Astrocyte (in vitro differentiated cells and primary cell): Measurements from ENCODE around the gene SRSF3. TPM values are rescaled to one million over a fixed set of nuclear protein-coding genes. Genes with fewer than 3 reads are reported as not detected.

Experiments
- DNase-seq: peaks from one replicate; pipeline ENCODE4 v3.0.0-alpha.2; 2010; ENCODE audit warnings: low read depth
- FAIRE-seq: peaks from 2 replicates; lab custom pipeline; 2011; peaks lifted over from hg19 to GRCh38; lab: Jason Lieb, UNC
- H2AFZ ChIP-seq: 2 replicates; pipeline ENCODE4 v1.6.0; 2012; ENCODE audit warnings: low read depth, low read length, inconsistent platforms
- H3K27ac ChIP-seq: 2 replicates; pipeline ENCODE4 v1.5.1; 2011; ENCODE audit warnings: low read depth, low read length, inconsistent platforms
- H3K27me3 ChIP-seq: 2 replicates; pipeline ENCODE4 v1.6.0; 2011; ENCODE audit warnings: low read length, inconsistent platforms; ENCODE audit not compliant: insufficient read depth
- H3K36me3 ChIP-seq: 2 replicates; pipeline ENCODE4 v1.5.1; 2011; ENCODE audit warnings: low read length, inconsistent platforms; ENCODE audit not compliant: insufficient read depth
- H3K4me1 ChIP-seq: 2 replicates; pipeline ENCODE4 v1.5.1; 2011; ENCODE audit warnings: low read length, inconsistent platforms; ENCODE audit not compliant: insufficient read depth
- H3K4me2 ChIP-seq: 2 replicates; pipeline ENCODE4 v1.6.0; 2012; ENCODE audit warnings: low read length, inconsistent platforms
- H3K4me3 ChIP-seq: 2 replicates; pipeline ENCODE4 v1.5.1; 2011; ENCODE audit warnings: low read depth, mild to moderate bottlenecking, low read length, inconsistent platforms; ENCODE audit not compliant: insufficient read depth
- H3K79me2 ChIP-seq: 2 replicates; pipeline ENCODE4 v1.6.0; 2012; ENCODE audit warnings: mild to moderate bottlenecking, low read length, inconsistent platforms; ENCODE audit not compliant: insufficient read depth
- H3K9ac ChIP-seq: 2 replicates; pipeline ENCODE4 v1.6.0; 2012; ENCODE audit warnings: mild to moderate bottlenecking, low read length, inconsistent platforms
- H3K9me3 ChIP-seq: 2 replicates; pipeline ENCODE4 v1.5.1; 2012; ENCODE audit warnings: low read depth, mild to moderate bottlenecking, low read length, inconsistent platforms; ENCODE audit not compliant: insufficient read depth
- H4K20me1 ChIP-seq: 2 replicates; pipeline ENCODE4 v1.6.0; 2012; ENCODE audit warnings: low read length, inconsistent platforms; ENCODE audit not compliant: insufficient read depth
- H3K27ac Mint-ChIP-seq: one replicate; pipeline ENCODE4 v1.8.0; 2021; ENCODE audit warnings: mild to moderate bottlenecking, mixed read lengths; ENCODE audit not compliant: unreplicated experiment
- H3K27me3 Mint-ChIP-seq: one replicate; pipeline ENCODE4 v1.8.0; 2021; ENCODE audit warnings: low read depth, mixed read lengths; ENCODE audit not compliant: unreplicated experiment
- H3K36me3 Mint-ChIP-seq: one replicate; pipeline ENCODE4 v1.8.0; 2021; ENCODE audit warnings: low read depth, mixed read lengths; ENCODE audit not compliant: unreplicated experiment
- H3K4me1 Mint-ChIP-seq: one replicate; pipeline ENCODE4 v1.8.0; 2021; ENCODE audit warnings: low read depth, mixed read lengths; ENCODE audit not compliant: unreplicated experiment
- H3K4me3 Mint-ChIP-seq: one replicate; pipeline ENCODE4 v1.8.0; 2021; ENCODE audit warnings: mild to moderate bottlenecking, moderate library complexity, mixed read lengths; ENCODE audit not compliant: unreplicated experiment
- H3K9me3 Mint-ChIP-seq: one replicate; pipeline ENCODE4 v1.8.0; 2021; ENCODE audit warnings: mild to moderate bottlenecking, mixed read lengths; ENCODE audit not compliant: unreplicated experiment
- CTCF ChIP-seq: IDR thresholded peaks from 2 replicates; pipeline ENCODE4 v1.5.1; 2011; ENCODE audit warnings: low read depth, mild to moderate bottlenecking, inconsistent platforms, low read length, moderate library complexity; ENCODE audit not compliant: insufficient read depth
- EZH2 ChIP-seq: IDR thresholded peaks from 2 replicates; pipeline ENCODE4 v1.6.1; 2012; ENCODE audit warnings: mild to moderate bottlenecking, low read length, inconsistent platforms; ENCODE audit not compliant: insufficient read depth
- total RNA-seq: library from RNA; stranded (reverse); gene quantifications from 2 replicates; pipeline ENCODE4 v1.2.1, GENCODE V29; 2021

The SRSF3 gene
- total RNA-seq, 1 donor from 2014 or later: 260 TPM

GRCh38 chr6:36590237-36590636 lies 3.9 kb upstream of the SRSF3 start:
- Histone ChIP-seq H3K27me3 (no peaks in the 10 kb centered on the region), H2AFZ (peak overlapping the region; percentile 8), H3K4me2 (peak overlapping the region; percentile 26), H3K79me2 (peaks cover 16% of the 10 kb centered on the region), H3K36me3 (no peaks in the 10 kb centered on the region), H3K27ac (peak overlapping the region; percentile 6), H3K4me3 (no peak overlapping the region), H3K9ac (no peak overlapping the region), H3K9me3 (no peaks in the 10 kb centered on the region), H3K4me1 (peaks cover 16% of the 10 kb centered on the region), H4K20me1 (peaks cover 10% of the 10 kb centered on the region)
- Mint-ChIP-seq H3K4me1 (peaks cover 9% of the 10 kb centered on the region), H3K36me3 (peaks cover 10% of the 10 kb centered on the region), H3K9me3 (no peaks in the 10 kb centered on the region), H3K4me3 (no peak overlapping the region), H3K27me3 (no peaks in the 10 kb centered on the region), H3K27ac (peak overlapping the region; percentile 87)
- TF ChIP-seq EZH2: no peak
- no peak for TF ChIP-seq CTCF
- FAIRE-seq (no peak), DNase-seq (peak; percentile 86)

GRCh38 chr6:36592221-36592655 lies 1.9 kb upstream of the SRSF3 start:
- H3K27me3 Mint-ChIP-seq: no peaks in the 10 kb centered on the region
- peak overlapping the region; percentile 76 for H3K4me3 Mint-ChIP-seq
- DNase-seq (no peak), FAIRE-seq (no peak)
- no peaks in the 10 kb centered on the region for H3K9me3 Mint-ChIP-seq
- peaks cover 22% of the 10 kb centered on the region for H3K36me3 Mint-ChIP-seq
- no peak overlapping the region for H3K4me3 ChIP-seq
- H3K9me3 ChIP-seq: no peaks in the 10 kb centered on the region
- no peak overlapping the region for H2AFZ ChIP-seq
- H3K79me2 ChIP-seq: peaks cover 36% of the 10 kb centered on the region
- H3K4me1 ChIP-seq: peaks cover 11% of the 10 kb centered on the region
- H3K27ac Mint-ChIP-seq: no peak overlapping the region
- peaks cover 11% of the 10 kb centered on the region for H3K36me3 ChIP-seq
- H3K4me1 Mint-ChIP-seq: peaks cover 9% of the 10 kb centered on the region
- H3K4me2 ChIP-seq: no peak overlapping the region
- H3K27me3 ChIP-seq: no peaks in the 10 kb centered on the region
- TF ChIP-seq CTCF: no peak
- no peak for TF ChIP-seq EZH2
- H3K9ac ChIP-seq: no peak overlapping the region
- no peak overlapping the region for H3K27ac ChIP-seq
- H4K20me1 ChIP-seq: peaks cover 30% of the 10 kb centered on the region

GRCh38 chr6:36593569-36594028 lies 563 bp upstream of the SRSF3 start:
- no peaks in the 10 kb centered on the region for H3K9me3 Mint-ChIP-seq
- FAIRE-seq: no peak
- H3K79me2 ChIP-seq: peaks cover 50% of the 10 kb centered on the region

More at GRCh38 chr6:36593569-36594028, 563 bp upstream of the SRSF3 start:
- Histone ChIP-seq H3K9ac (peak overlapping the region; percentile 99), H3K27ac (peak overlapping the region; percentile 99), H3K4me2 (peak overlapping the region; percentile 86), H3K9me3 (no peaks in the 10 kb centered on the region), H4K20me1 (peaks cover 44% of the 10 kb centered on the region), H2AFZ (peak overlapping the region; percentile 83), H3K36me3 (peaks cover 24% of the 10 kb centered on the region), H3K4me1 (peaks cover 22% of the 10 kb centered on the region), H3K4me3 (peak overlapping the region; percentile 98), H3K27me3 (no peaks in the 10 kb centered on the region)
- peak overlapping the region; percentile 99 for H3K27ac Mint-ChIP-seq
- H3K36me3 Mint-ChIP-seq: peaks cover 31% of the 10 kb centered on the region
- H3K4me3 Mint-ChIP-seq: peak overlapping the region; percentile 99
- DNase-seq: peak; percentile 60
- H3K4me1 Mint-ChIP-seq: peaks cover 15% of the 10 kb centered on the region
- no peak for TF ChIP-seq EZH2
- no peaks in the 10 kb centered on the region for H3K27me3 Mint-ChIP-seq
